Neural progenitor cell (in vitro differentiated cells): ENCODE data around the gene CHST4. TPM values are rescaled to one million over a fixed set of nuclear protein-coding genes. Genes with fewer than 3 reads are reported as not detected.
A peak's percentile ranks its signal among the peaks of the same experiment; 100 is the strongest.

Source experiments
- DNase-seq: peaks from one replicate; pipeline ENCODE4 v3.0.0-alpha.2; 2016; ENCODE audit warnings: low spot score
- H2AFZ ChIP-seq: fragments of 200-600 bp; sonication (generic); replicated peaks from 2 replicates; pipeline ENCODE4 v1.6.1; 2016; ENCODE audit warnings: antibody characterized with exemption
- H3F3A ChIP-seq: fragments of 200-600 bp; sonication (generic); 2 replicates; pipeline ENCODE4 v1.6.1; 2016; ENCODE audit warnings: antibody characterized with exemption, low read depth
- H3K27ac ChIP-seq: fragments of 200-600 bp; sonication (generic); 2 replicates; pipeline ENCODE4 v1.5.1; 2016; ENCODE audit warnings: mild to moderate bottlenecking
- H3K27me3 ChIP-seq: fragments of 200-600 bp; sonication (generic); 2 replicates; pipeline ENCODE4 v1.6.1; 2016; ENCODE audit warnings: mild to moderate bottlenecking, moderate library complexity
- H3K36me3 ChIP-seq: fragments of 200-600 bp; sonication (generic); 2 replicates; pipeline ENCODE4 v1.5.1; 2016
- H3K4me1 ChIP-seq: fragments of 200-600 bp; sonication (generic); 2 replicates; pipeline ENCODE4 v1.6.1; 2016; ENCODE audit warnings: mixed run types
- H3K4me2 ChIP-seq: fragments of 200-600 bp; sonication (generic); 2 replicates; pipeline ENCODE4 v1.6.1; 2016
- H3K4me3 ChIP-seq: fragments of 200-600 bp; sonication (generic); 2 replicates; pipeline ENCODE4 v1.5.1; 2016
- H3K79me2 ChIP-seq: fragments of 200-600 bp; sonication (generic); 2 replicates; pipeline ENCODE4 v1.6.1; 2016; ENCODE audit warnings: low read depth
- H3K9ac ChIP-seq: fragments of 200-600 bp; sonication (generic); 2 replicates; pipeline ENCODE4 v1.6.1; 2016
- H3K9me3 ChIP-seq: fragments of 200-600 bp; sonication (generic); 2 replicates; pipeline ENCODE4 v1.5.1; 2016; ENCODE audit warnings: low read depth
- H4K20me1 ChIP-seq: fragments of 200-600 bp; sonication (generic); 2 replicates; pipeline ENCODE4 v1.6.1; 2016; ENCODE audit warnings: low read depth
- H3K27ac Mint-ChIP-seq: 3 replicates; pipeline ENCODE4 v1.8.0; 2021; ENCODE audit warnings: mixed read lengths
- H3K27me3 Mint-ChIP-seq: 2 replicates; pipeline ENCODE4 v1.8.0; 2022; ENCODE audit warnings: low read depth, mild to moderate bottlenecking, inconsistent platforms, moderate library complexity, mixed read lengths; ENCODE audit not compliant: insufficient read depth
- H3K36me3 Mint-ChIP-seq: 3 replicates; pipeline ENCODE4 v1.8.0; 2021; ENCODE audit warnings: mixed read lengths
- H3K4me1 Mint-ChIP-seq: 3 replicates; pipeline ENCODE4 v1.8.0; 2021; ENCODE audit warnings: mixed read lengths
- H3K4me3 Mint-ChIP-seq: 3 replicates; pipeline ENCODE4 v1.8.0; 2021; ENCODE audit warnings: mild to moderate bottlenecking, moderate library complexity, mixed read lengths
- H3K9me3 Mint-ChIP-seq: 3 replicates; pipeline ENCODE4 v1.8.0; 2020; ENCODE audit warnings: mixed read lengths
- CTCF ChIP-seq: fragments of 200-600 bp; sonication (generic); IDR thresholded peaks from 2 replicates; pipeline ENCODE4 v1.5.1; 2017; ENCODE audit warnings: antibody characterized with exemption, mild to moderate bottlenecking
- EZH2 ChIP-seq: fragments of 200-600 bp; sonication (generic); IDR thresholded peaks from 2 replicates; pipeline ENCODE4 v1.6.1; 2017; ENCODE audit warnings: antibody characterized with exemption, mild to moderate bottlenecking, moderate library complexity
- EZH2phosphoT487 ChIP-seq: fragments of 200-600 bp; sonication (generic); IDR thresholded peaks from 2 replicates; pipeline ENCODE4 v1.6.1; 2017; ENCODE audit warnings: antibody characterized with exemption
- total RNA-seq: library from RNA; depleted of rRNA; stranded (reverse); fragments of >200 nt; gene quantifications from 2 replicates; pipeline ENCODE4 v1.2.3, GENCODE V29; 2015; ENCODE audit warnings: low replicate concordance

Gene CHST4
- total RNA-seq, 1 donor from 2014 or later, result not detected

- Mint-ChIP-seq H3K9me3 (peaks cover 17% of the 10 kb centered on the region), H3K27ac (peak overlapping the region; percentile 9), H3K36me3 (peaks cover 2% of the 10 kb centered on the region), H3K4me3 (peak overlapping the region; percentile 92), H3K27me3 (peaks cover 3% of the 10 kb centered on the region), H3K4me1 (peaks cover 9% of the 10 kb centered on the region)
- Histone ChIP-seq H3K9me3 (no peaks in the 10 kb centered on the region), H3F3A (peaks cover 5% of the 10 kb centered on the region), H3K4me3 (peak overlapping the region; percentile 64), H3K36me3 (no peaks in the 10 kb centered on the region), H3K27me3 (no peaks in the 10 kb centered on the region), H3K79me2 (no peaks in the 10 kb centered on the region), H3K4me2 (peak overlapping the region; percentile 84), H2AFZ (peak overlapping the region; percentile 93), H3K4me1 (peaks cover 5% of the 10 kb centered on the region), H3K27ac (no peak overlapping the region), H4K20me1 (no peaks in the 10 kb centered on the region), H3K9ac (peak overlapping the region; percentile 6)
- TF ChIP-seq CTCF (no peak), EZH2phosphoT487 (no peak), EZH2 (no peak)
- peak; percentile 57 for DNase-seq
These were observed 38.2 kb downstream of the CHST4 start for GRCh38 chr16:71564335-71564967.

- TF ChIP-seq CTCF (no peak), EZH2 (no peak), EZH2phosphoT487 (no peak)
- Histone ChIP-seq H3K9me3 (no peaks in the 10 kb centered on the region), H3F3A (peaks cover 5% of the 10 kb centered on the region), H3K4me2 (peak overlapping the region; percentile 84), H3K79me2 (no peaks in the 10 kb centered on the region), H3K4me1 (peaks cover 5% of the 10 kb centered on the region), H2AFZ (peak overlapping the region; percentile 48), H3K4me3 (peak overlapping the region; percentile 64), H3K9ac (no peak overlapping the region), H4K20me1 (no peaks in the 10 kb centered on the region), H3K27me3 (no peaks in the 10 kb centered on the region), H3K36me3 (no peaks in the 10 kb centered on the region), H3K27ac (no peak overlapping the region)
- Mint-ChIP-seq H3K9me3 (peaks cover 17% of the 10 kb centered on the region), H3K27ac (no peak overlapping the region), H3K4me1 (peaks cover 9% of the 10 kb centered on the region), H3K36me3 (peaks cover 2% of the 10 kb centered on the region), H3K4me3 (peak overlapping the region; percentile 92), H3K27me3 (peaks cover 5% of the 10 kb centered on the region)
- no peak for DNase-seq
These were observed 39.8 kb downstream of the CHST4 start for GRCh38 chr16:71565812-71566700.

- Histone ChIP-seq H2AFZ (no peak overlapping the region), H3K9ac (no peak overlapping the region), H3K4me3 (no peak overlapping the region), H3K4me2 (no peak overlapping the region), H3K4me1 (peaks cover 5% of the 10 kb centered on the region), H3K27me3 (no peaks in the 10 kb centered on the region), H3K79me2 (no peaks in the 10 kb centered on the region), H3K36me3 (no peaks in the 10 kb centered on the region), H3F3A (peaks cover 5% of the 10 kb centered on the region), H3K9me3 (no peaks in the 10 kb centered on the region), H3K27ac (no peak overlapping the region), H4K20me1 (no peaks in the 10 kb centered on the region)
- H3K4me1 Mint-ChIP-seq, result peaks cover 9% of the 10 kb centered on the region
- H3K36me3 Mint-ChIP-seq, result no peaks in the 10 kb centered on the region
- no peak for DNase-seq
- TF ChIP-seq CTCF (no peak), EZH2phosphoT487 (no peak), EZH2 (no peak)
- H3K27me3 Mint-ChIP-seq, result peaks cover 5% of the 10 kb centered on the region
- peaks cover 1% of the 10 kb centered on the region for H3K9me3 Mint-ChIP-seq
- H3K4me3 Mint-ChIP-seq, result no peak overlapping the region
- no peak overlapping the region for H3K27ac Mint-ChIP-seq
These were observed 41.7 kb downstream of the CHST4 start for GRCh38 chr16:71567931-71568330.
